Cardiac septum (tissue), 1 donor: ENCODE measurements around the gene ZBTB7C. TPM values are rescaled to one million over a fixed set of nuclear protein-coding genes. Genes with fewer than 3 reads are reported as not detected.

Source experiments
- DNase-seq: peaks from one replicate; pipeline ENCODE4 v3.0.0-alpha.2; 2020; ENCODE audit warnings: low spot score
- intact Hi-C: fragments of 100-400 bp; cut with DNase I; formaldehyde crosslinking; loops from one replicate; pipeline ENCODE4 v1.14.0; 2022
- total RNA-seq: library from RNA; stranded (reverse); fragmentation: NEBNext Ultra II Directional; extraction: Animal tissue kit (Norgen Biotek cat#: 25700); gene quantifications from one replicate; pipeline ENCODE4 v1.2.1, GENCODE V29; 2021
- donor health status: DM: no; HTN: no; CAD: no.

ZBTB7C gene
- total RNA-seq, 1 donor from 2014 or later = 8.0 TPM

DNA sequence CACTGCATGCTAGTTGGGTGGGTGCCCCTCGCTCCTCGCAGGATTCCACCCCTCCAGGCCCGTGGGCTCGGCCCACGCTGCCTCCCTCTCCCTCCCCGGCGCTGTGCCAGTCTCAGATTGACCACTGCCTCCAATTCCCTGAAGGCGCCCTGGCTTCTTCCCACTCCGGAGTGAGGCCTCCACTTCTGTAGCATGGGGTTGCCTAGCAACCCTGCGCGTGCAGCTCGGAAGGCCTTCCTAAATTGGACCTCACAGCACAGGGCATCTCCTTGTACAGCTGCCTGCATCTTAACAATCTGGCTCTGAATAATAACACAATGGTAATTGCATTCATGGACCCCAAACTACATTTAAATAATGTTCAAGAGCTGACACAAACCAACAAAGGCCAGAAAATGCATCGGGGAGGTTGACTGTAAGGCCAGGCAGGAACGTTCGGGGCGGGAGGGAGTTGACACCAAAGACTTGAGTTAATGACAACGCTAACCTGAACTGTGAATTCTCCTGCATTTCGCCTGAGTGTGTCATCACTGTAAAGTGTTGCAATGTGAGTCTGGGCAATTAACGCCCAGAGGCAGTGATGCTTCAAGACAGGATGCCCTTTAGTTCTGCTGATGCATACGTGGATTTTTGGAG, 222.9 kb downstream of the ZBTB7C start:
- DNase-seq = no peak

GRCh38 chr18:48184118-48184517, 225.1 kb downstream of the ZBTB7C start:
- DNase-seq = no peak

More for the DNA sequence above, 222.9 kb downstream of the ZBTB7C start:
- intact Hi-C loops = no loop called here

GRCh38 chr18:48183613-48184012, 225.6 kb downstream of the ZBTB7C start:
- intact Hi-C loops = no loop called here
- DNase-seq = no peak

More at GRCh38 chr18:48184118-48184517, 225.1 kb downstream of the ZBTB7C start:
- intact Hi-C loops = no loop called here

- intact Hi-C loops = no loop called here
- DNase-seq = no peak
Measured at GRCh38 chr18:48182779-48183178, 226.4 kb downstream of the ZBTB7C start.

DNA sequence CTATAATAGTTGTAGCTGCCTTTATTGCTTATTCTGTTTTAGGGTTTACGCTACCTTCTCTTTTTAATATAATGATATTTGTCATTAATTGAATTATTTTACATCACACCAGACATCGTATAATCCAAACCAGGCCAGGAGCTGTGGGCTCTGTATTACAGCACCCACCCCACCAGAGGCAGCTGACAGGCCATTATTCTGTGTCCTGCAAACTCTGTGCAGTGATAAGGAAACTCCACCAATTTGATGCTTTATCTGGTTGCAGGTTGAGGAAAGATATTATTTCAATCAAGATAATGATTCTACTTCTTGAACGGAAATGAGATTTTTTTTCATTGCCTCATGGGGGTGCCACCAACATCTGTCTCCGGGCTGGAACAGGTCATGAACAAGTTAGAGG, 227.3 kb downstream of the ZBTB7C start:
- DNase-seq = no peak
- intact Hi-C loops = no loop called here

GRCh38 chr18:48181087-48181823, 227.9 kb downstream of the ZBTB7C start:
- DNase-seq = no peak
- intact Hi-C loops = no loop called here

GRCh38 chr18:48179666-48180065, 229.5 kb downstream of the ZBTB7C start:
- no peak for DNase-seq
- intact Hi-C loops = no loop called here

DNA sequence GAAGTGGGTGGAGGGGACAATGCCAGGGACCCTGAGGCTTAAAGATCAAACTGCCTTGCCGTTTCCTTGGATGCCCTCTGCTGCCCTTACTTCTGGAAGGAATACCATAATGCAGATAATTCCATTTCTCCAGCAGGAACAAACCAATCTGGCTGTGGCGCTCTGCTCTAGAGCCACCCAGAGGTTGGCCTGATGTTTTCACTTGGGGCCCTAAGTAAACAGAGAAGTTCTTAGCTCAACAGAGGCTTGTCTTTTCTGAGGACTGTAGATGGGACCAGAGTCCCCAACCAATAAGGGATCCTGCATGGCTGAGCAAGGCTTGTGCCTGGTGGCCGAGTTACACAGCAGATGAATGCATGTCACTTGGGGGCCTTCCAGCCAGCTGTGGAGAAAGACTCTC, 230.2 kb downstream of the ZBTB7C start:
- intact Hi-C loops = no loop called here
- DNase-seq = no peak

DNA sequence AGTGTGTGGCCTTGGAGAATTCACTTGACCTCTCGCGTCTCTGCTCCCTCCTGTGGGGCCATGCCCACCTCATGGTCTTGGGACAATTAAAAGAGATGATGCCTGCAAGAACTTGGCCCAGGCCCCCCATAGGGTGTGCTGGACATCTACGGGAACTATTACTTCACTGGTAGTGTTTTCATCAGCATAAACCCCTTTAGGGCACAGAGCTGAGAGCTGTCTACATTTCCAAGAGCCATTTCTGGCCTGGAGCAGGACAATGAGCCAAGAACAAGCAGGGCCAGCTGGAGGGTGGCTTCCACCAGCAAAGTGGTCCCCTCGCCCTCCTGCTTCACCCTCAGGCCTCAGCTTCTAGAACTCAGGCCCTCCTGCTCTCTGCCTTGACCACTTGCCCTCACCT, 232.3 kb downstream of the ZBTB7C start:
- DNase-seq = no peak
- intact Hi-C loops = no loop called here

DNA sequence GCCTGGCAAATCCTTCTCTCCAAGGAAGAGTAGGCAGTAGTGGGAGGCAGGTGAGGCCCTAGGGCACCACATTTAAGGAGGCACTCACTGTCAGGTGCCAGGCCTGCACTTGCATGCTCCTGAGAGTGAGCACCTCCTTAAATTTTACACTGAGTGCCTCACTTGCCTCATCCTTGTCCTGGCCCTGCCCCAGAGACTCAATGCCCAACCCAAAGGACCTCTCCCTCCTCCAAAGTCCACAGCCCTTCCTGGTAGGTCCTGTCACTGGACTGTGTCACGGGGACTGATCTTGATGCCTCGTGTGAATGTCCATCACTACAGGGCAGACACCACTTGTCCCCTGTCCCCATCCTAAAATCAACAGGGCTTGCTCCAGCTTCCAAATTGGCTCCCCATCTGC, 235.6 kb downstream of the ZBTB7C start:
- intact Hi-C loops = no loop called here
- DNase-seq = no peak

DNA sequence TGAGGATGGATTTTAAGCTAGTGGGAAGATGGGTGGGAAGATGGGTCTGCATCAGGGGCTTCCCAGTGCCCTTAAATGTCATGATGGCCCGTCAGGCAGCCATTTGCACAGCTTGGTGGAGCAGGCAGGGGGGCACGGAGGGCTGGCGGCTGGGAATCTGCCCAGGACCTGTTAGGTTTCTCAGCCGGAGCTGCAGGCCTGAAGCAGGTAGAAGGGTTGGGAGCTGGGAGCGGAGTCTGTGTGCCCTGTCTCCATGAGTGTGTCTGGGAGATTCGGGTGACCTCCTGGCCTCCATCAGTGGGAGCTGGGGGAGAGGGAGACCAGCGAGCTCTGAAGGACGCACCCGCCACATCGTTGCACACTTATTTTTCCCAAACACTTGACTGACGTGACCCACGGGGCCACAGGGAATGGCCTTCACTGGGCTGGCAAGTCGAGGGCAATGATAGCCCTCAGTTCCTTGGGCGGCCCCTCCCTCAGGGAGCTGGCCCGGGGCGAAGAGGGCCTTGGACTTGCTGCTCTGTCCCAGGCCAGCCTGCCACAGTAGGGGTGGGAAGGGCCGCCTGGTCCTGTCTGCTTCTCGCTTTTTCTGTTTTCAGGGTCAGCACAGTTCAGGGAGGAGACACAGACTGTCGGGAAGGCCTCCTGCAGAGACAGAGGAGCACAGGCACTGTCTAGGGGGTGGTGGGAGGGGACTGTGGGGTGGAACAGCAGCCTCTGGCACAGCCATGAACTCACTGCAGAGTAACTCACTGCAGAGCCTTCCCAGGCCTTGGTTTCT, 236.8 kb downstream of the ZBTB7C start:
- intact Hi-C loops = no loop called here
- DNase-seq = no peak

DNA sequence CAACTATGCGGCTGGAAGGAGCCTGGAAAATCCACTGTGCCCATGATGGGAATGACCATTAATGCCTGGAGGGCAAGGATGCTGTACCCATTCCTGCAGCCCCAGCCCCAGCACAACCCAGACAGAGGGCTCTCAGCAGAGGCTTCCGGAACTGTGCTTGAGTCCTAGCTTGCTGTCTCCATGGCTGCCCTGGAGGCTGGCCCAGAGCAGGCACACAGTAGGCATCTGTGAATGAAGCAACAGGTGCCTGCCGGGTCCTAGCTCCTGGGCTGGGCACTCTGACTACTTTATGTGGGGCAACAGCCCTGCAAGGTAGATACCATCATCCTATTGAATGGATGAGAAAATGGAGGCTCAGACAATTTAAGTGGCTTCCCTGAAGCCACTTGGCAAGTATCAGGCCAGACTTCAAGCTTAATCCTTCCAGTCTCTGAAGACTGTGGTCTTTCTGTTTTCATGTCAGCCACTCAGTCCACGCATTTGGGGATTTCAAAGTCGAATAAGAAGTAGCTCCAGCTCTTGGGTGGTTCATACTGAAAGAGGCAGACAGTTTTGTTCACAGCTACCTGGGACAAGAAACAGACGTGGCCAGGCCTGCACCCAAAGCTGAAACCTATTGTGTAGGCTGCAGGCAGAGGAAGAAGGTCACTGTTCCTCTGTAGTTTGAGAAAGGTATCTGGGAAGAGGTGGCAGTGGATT, 237.5 kb downstream of the ZBTB7C start:
- no peak for DNase-seq
- intact Hi-C loops = no loop called here

- intact Hi-C loops = no loop called here
- no peak for DNase-seq
Measured at GRCh38 chr18:48170651-48171050, 238.5 kb downstream of the ZBTB7C start.

DNA sequence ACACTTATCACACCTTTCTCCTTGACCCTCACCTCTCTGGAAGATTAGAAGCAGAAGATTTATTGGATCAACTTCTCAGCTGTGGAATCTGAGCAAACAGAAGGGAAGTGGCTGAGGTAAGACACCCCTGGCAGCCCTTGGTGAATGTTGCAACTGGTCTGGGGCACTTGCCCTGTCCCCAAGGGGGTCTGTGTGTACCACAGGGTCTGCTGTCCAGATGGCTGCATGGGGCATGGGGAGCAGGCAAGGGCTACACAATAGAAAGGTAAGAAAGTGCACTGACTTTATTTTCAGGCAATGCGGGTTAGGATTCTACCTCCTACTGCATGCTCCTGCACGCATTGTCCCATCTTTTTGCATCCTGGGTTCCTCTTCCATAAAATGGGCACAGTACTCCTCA, 240.3 kb downstream of the ZBTB7C start:
- DNase-seq = no peak
- intact Hi-C loops = no loop called here

DNA sequence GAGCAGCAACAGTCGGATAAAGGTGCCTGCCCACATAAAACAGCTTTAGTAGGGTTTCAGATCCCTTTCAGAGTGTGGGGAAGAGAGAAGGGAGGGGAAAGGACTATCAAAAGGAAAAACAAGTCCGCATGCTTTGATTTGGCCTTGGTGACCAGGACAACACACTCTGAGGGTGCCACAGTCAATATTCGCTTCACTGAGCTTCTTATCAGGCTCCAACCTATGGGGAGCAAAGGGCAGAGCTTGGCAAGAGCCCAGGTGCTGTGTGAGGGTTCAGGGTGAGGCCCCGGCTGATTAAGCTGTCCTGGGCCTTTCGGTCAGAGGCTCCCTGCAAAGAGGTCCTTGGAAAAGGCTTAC, 241.3 kb downstream of the ZBTB7C start:
- intact Hi-C loops = no loop called here
- no peak for DNase-seq

DNA sequence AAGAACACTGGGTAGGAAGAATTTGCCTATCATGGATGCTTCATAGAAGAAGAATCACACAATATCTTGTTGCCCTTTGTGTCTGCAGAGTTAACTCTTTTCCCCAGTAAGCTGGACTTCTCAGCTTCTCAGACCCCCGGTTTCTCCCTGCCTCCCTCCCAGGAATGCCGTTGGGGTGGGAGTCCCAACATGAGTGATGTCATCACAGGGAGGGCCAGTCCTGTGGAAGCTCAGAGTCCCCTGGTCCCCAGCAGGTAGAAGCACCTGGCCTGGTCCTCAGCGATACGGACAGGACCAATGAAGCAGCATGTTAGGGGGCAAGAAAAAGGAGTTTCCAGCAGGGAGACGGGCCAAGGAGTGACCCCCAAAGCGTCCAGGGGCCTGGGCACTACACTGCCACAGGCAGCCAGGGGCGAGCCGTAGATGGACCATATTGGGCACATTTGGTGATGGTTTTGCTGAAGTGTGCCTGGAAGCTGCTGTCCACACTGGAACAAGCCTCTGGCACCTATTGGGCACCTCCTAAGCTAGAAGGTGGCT, 242.8 kb downstream of the ZBTB7C start:
- intact Hi-C loops = no loop called here
- peak; percentile 61 for DNase-seq

GRCh38 chr18:48165111-48165866, 243.9 kb downstream of the ZBTB7C start:
- DNase-seq = peak; percentile 58
- intact Hi-C loops = no loop called here

DNA sequence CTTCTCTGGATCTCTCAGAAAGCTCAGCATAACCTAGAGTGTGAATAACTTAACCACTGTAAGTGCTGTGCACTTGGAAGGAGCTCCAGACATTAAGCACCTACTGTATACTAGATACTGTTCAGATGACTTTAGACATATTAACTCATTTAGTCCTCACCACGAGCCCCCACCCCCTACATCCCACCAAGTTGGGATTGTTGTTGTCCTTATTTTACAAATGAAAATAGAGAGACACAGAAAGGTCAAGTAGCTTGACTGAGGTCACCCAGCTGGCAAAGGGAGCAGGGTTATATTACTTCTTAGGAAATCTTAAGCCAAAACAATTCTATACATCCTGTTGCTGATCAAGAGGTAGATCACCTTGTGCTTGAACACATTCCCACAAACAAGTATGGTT, 244.5 kb downstream of the ZBTB7C start:
- intact Hi-C loops = no loop called here
- no peak for DNase-seq

DNA sequence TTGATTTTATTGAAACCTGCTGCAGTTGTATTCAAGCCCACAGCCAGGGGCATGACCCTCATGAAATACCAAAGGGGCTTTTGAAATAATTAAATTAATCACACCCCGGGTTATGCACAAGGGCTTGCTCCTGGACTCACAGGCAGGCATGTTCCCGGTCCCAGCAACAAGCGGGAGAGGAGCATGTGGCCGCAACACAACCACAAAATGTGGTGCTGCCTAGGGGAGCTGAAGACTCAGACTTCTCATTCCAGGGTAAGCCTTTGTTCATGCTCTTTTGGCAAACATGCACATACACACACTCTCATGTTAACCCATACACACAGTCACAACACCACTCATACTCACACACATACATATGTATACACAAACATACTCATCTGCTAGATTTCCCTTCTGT, 245.1 kb downstream of the ZBTB7C start:
- intact Hi-C loops = no loop called here
- no peak for DNase-seq
